CD4-positive, alpha-beta T cell treated with Interleukin-2 at 100 ng/mL for 4 hours (primary cell): ENCODE data around the gene ABCA1.
A peak's percentile ranks its signal among the peaks of the same experiment; 100 is the strongest.

Experiments used
- DNase-seq: peaks from one replicate; pipeline ENCODE4 v3.0.0-alpha.2; 2020; ENCODE audit warnings: low spot score

ABCA1 gene

DNA sequence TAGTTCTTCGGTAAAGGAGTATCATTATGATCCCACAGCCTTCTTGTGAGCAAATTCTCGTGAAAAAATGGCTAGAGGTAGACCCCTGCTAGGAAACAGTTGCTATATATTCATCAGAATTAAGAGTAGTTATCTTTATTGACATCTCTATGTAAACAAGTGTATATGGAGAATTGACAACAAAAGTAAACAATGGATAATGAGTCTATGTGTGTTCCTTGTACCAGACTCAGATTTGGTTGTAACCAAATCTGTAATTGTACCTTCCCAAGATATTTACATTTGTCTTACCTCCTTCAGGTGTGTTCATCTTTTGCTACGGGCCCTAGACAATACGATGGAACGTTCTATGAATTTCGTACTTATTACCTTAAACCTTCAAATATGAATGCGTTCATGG, 161.9 kb downstream of the ABCA1 start:
- DNase-seq = no peak

DNA sequence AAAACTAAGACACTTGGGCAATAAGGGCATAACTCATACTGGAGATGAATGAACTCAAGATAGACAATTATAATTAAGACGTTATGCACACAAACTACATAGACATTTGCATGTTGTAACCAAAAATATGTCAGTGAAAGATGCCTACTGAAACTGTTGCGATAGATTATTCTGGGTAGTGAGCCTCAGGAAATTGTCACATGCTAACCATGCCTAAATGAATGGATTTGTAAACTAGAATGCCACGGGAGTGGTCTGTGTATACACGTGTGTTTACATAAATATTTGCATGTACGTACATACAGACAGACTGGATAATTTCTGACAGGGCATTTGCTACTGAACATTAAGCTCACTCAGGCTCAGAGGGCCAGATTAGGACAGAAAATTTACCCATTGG, 162.8 kb downstream of the ABCA1 start:
- no peak for DNase-seq

DNA sequence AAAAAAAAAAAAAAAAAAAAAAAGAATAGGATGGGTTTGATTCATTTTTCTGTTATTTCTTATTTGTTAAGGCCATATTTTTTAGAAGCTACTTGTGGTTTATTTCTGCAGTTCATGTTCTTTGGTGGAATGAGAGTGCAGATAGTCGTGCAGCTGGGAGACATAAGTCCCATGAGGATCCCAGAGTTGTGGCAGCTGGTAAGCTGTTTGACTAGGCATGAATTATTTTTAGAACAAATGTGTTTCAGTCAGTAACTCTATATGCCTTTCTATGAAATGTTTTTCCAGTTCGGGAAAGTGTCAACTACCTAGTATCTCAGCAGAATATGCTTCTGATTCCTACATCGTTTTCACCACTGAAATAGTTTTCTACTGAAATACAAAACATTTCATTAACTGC, 169.0 kb downstream of the ABCA1 start:
- no peak for DNase-seq

DNA sequence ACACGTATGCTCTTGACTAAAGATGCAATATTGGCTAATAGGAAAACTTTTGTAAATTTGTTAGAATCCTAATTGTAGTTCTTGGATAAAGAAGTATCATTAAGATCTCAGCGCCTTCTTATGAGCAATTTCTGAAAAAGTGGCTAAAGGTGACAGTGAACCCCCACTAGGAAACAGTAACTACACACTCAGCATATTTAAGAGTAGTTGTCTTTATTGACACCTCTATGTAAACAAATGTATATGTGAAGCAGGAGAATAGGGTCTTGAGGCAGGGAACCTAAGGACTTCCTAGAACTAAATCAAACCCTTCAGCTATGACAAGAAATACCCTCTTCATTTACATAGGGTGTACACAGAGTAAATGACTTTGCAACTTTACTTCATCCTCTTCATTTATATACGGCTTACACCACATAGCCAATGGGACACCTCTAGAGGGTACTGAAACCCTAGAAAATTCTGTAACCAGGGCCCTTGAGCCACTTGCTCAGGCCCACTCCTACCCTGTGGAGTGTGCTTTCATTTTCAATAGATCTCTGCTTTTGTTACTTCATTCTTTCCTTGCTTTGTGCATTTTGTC, 177.7 kb downstream of the ABCA1 start:
- no peak for DNase-seq

DNA sequence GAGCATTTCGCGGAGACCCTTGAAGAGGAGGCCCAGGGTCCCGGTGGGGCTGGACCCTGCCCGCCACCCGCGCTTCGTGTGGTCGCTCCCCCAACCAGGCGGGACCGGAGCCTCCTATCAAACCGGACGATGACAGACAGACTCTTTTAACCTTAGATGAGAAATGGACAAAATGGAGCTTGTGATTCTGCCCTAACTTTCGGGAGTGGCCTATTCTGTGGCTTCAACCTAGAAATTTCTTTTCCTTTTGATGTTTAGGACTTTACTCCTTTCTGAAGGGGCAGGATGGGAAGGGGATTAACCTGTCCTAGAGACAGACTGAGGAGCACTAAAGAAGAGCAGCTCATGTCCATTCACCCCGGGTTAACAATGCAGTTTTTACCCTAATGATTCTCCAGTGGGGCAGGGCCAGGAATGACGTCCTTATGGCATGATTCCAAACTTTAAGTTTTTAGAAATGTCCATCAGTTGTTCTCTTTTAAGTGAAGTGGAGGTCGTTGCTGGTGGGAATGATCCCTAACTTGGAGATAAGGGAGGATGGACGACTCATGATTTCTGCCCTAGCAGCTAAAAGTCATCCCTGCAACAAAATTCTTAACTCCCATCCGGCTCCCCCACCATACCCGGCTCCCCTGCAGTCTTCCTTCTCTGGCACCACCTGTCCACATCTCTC, 179.5 kb downstream of the ABCA1 start:
- peak; percentile 12 for DNase-seq

DNA sequence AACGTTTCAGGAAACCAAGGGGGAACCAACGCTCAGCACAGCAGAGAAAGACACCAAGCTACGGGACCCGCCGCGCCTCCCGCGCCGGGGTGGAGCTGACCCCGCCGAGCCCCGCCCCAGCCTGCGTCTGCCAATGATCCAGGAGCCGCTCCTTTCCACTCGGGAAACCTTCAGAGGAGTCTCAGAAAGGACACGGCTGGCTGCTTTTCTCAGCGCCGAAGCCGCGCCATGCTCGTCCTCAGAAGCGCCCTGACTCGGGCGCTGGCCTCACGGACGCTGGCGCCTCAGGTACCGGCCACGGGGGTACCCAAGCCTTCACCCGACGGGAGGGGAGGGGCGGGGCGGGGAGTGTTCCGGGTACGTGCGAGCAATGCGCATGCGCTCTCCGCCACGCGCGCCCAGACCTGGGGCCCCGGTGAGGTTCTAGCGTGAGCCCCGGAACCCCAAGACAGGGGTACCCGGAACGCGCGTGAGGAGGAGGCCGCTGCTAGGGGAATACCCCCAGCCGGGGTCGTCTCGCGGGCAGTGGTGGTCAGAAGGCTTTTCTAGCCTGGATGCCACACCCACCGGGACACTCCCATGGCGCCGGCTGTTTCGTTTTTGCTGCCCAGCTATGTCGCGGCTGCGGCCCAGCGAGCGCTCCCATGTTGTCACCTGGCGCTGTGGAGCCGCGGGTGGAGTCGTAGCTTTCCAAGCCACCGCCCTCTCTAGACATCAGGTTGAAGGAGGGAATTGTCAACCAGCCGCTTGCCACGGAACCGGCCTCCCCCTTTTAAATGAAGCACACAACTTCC, 180.2 kb downstream of the ABCA1 start, which contains the start of gene NIPSNAP3A:
Gene NIPSNAP3A (plus strand): TSS at position 119 of the 794 bp plus-strand sequence. CDS start 110 bp downstream, at position 229.
- peak; percentile 86 for DNase-seq

DNA sequence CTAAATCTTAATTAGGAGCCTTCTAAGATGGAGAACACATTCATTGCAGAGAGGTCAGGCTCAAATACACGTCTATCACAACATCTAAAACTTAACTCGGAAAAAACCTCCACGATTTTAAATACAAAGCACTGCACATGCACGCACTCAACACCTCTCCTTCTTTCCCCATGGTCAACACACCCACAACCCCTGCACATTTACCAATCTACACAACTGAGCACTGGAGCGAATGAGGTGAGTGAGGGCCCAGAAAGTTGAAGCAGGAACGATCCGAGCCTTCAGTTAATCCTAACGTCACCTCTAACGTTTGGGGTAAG, 180.8 kb downstream of the ABCA1 start:
- no peak for DNase-seq

DNA sequence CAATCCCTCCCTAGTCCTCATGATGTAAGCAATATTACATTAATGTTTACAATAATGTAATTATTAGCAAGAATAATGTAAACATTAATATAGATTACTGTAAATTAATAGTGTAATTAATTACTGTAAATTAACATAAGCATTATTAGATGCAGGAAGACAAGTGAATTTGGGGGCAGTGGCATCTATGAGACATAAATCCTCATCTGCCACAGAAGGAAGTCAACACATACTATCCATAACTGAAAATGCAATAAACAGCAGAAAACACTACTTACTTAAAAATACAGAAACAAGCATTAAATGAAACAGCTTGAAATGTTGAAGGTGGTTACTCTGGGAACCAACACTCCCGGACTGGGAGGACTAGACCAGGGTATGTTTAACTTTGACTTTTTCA, 181.2 kb downstream of the ABCA1 start:
- no peak for DNase-seq

DNA sequence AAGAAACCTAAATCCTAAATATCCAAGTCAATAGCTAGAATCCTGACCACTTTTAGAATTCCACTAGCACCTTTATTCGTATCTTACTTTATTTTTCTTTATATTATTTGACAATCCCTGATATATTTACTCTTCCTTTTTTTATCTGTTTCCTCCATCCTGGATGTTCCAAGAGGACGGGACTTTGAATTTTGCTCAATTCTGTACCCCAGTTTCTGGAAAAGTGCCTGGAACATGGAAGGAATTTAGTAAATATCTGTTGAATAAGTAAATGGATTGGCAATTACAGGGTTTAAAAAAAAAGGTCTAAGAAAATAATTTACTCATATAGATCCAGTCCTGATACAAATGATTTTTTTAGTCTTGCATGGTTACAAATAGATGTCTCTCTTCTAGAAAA, 181.7 kb downstream of the ABCA1 start:
- no peak for DNase-seq

DNA sequence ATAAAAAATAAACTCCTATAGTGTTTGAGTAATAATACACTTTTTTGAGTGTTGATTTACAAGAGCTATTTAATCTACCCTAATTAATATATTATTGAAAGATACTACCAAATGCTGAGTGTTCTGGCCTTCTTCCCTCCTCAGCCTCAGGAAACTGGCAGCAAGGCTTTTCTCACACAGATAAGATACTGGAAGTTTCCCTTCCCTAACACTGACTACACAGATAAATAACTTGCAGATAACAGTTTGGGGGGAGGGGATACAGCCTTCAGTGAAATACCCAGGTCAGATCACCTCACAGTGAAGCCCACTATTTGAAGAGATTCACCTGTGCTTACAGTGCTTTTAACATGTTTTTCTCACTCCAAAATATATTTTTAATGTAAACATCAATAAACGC, 182.1 kb downstream of the ABCA1 start:
- DNase-seq = no peak

DNA sequence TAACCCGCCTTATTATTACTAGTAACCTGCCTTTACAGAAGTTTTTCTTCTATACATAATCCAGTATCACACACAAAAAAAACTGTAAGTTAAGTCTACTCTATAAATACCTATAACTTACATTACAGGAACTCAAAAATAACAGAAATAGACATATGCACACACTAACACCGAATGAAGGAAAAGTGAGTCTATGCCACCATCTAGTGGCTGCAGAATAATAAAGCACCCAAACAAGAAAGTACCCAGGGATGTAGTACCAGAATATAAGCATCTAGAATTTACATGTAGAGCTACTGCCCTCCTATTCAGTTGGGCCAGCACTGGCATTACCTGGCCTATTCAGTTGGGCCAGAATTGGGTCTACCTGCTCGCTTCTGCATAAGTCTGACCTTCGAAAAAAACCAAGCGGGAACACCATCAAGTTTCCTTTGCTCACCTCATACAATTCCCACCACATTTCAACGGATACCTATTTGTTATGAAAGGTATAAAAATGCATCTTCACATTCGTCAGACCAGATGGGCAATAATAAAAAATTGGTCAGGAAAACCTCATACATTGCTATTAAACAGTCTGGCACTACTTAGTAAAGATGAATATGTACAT, 184.5 kb downstream of the ABCA1 start:
- peak; percentile 73 for DNase-seq

DNA sequence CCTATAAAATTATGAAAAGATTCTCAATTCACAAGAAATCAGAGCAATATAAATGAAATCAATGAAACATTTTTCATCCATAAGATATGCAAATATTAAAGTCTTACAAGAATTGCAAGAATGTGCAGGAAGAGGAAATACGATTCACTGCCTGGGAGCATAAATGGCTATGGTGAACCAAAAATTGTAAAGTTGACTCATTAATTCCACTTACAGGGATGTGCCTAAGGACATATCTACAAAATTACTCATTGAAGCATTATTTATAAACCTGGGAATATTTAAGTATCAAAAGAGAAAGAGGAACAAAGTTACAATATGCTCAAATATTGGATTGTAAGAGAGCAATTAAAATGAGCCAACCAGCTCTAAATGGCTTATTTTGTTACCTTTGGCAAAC, 187.3 kb downstream of the ABCA1 start:
- DNase-seq = no peak

DNA sequence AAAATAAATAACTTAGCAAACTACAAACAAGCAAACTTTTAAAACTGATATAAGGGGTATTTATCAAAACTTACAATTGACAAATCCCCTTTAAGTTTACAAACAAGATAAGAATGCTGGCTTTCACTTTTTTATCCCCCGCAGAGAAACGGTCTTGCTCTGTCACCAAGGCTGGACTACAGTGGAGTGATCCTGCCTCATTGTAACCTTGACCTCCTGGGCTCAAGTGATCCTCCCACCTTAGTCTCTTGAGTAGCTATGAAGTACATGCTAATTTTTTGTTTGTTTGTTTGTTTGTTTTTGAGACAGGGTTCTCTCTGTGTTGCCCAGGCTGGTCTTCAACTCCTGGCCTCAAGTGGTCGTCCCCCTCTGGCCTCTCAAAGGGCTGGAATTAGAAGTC, 189.5 kb downstream of the ABCA1 start:
- DNase-seq = no peak
